Right lobe of liver (tissue), 6 donors: ENCODE results near the gene KIF3C. TPM values are rescaled to one million over a fixed set of nuclear protein-coding genes. Genes with fewer than 3 reads are reported as not detected.
"Not testable (repeated sequence)": the region's sequence is repeated elsewhere in the genome, so short reads cannot be mapped to it uniquely, and the experiment has no call there.

ENCODE experiments used
- ATAC-seq, 4 donors: fragments of 200-7000 bp; cut with Tn5 transposase; one replicate each; pipeline ENCODE4 v1.9.1; 2020; ENCODE audit warnings: mild to moderate bottlenecking in 4 of 4, moderate library complexity in 4 of 4
- DNase-seq, 3 donors: peaks; one replicate each; pipeline ENCODE4 v3.0.0-alpha.2; 2020
- H3K27ac ChIP-seq, 3 donors: fragments of 200-600 bp; one replicate each; pipeline ENCODE4 v1.8.0; 2022
- H3K27me3 ChIP-seq, 2 donors: fragments of 200-600 bp; one replicate each; pipeline ENCODE4 v1.8.0; 2022
- H3K36me3 ChIP-seq, 4 donors: fragments of 200-600 bp; sonication (generic) in 1 of 4; one replicate each; pipeline versions ENCODE4 v1.5.1 to v1.8.0; 2017 to 2022; ENCODE audit warnings: control low read depth in 1 of 4
- H3K4me1 ChIP-seq, 4 donors: fragments of 200-600 bp; sonication (generic) in 1 of 4; one replicate each; pipeline versions ENCODE4 v1.5.1 to v1.8.0; 2017 to 2022; ENCODE audit warnings: control low read depth in 1 of 4
- H3K4me3 ChIP-seq, 3 donors: fragments of 200-600 bp; one replicate each; pipeline ENCODE4 v1.8.0; 2022
- H3K9me3 ChIP-seq, 4 donors: fragments of 200-600 bp; sonication (generic) in 1 of 4; one replicate each; pipeline versions ENCODE4 v1.5.1 to v1.8.0; 2017 to 2022; ENCODE audit warnings: control low read depth in 1 of 4
- CTCF ChIP-seq, 4 donors: fragments of 200-600 bp in 3 of 4; fragments of 450-650 bp in 1 of 4; IDR thresholded peaks; one replicate each; pipeline versions ENCODE4 v1.5.1 to v1.8.0; 2016 to 2022; ENCODE audit warnings: antibody characterized with exemption in 4 of 4, mild to moderate bottlenecking in 2 of 4
- POLR2A ChIP-seq: fragments of 450-650 bp; IDR thresholded peaks from one replicate; pipeline ENCODE4 v1.6.1; 2017; ENCODE audit warnings: antibody characterized with exemption, mild to moderate bottlenecking
- WGBS: methylation state at CpG from one replicate; pipeline ENCODE4 v1.1.6; 2018; ENCODE audit warnings: low coverage, low lambda C conversion rate; ENCODE audit not compliant: insufficient coverage; ENCODE audit errors: missing lambda C conversion rate; 5-methylcytosine and 5-hydroxymethylcytosine counted together
- intact Hi-C, 2 donors: fragments of 100-400 bp; cut with DNase I; formaldehyde crosslinking; loops; one replicate each; pipeline versions ENCODE4 v1.11.2 to v1.14.1; 2022
- total RNA-seq, 6 experiments: library from RNA; depleted of rRNA in 2 of 6; stranded (reverse); fragments of >200 nt in 2 of 6; fragmentation: NEBNext Ultra II Directional in 3 of 6; extraction: Animal tissue kit (Norgen Biotek cat#: 25700) in 3 of 6; gene quantifications; one replicate each; pipeline versions ENCODE4 v1.1.0 to v1.2.4, GENCODE V29; 2016 to 2023
- donor health status: DM: no; HTN: yes; CAD: no.
- donor health status: DM: no; HTN: no; CAD: no.
- donor health status: DM: no; HTN: no; CAD: no.
- donor health status: DM: no; HTN: yes; CAD: no.
- donor health status: DM: no; HTN: yes; CAD: no.

KIF3C gene
- total RNA-seq, 6 experiments from 2014 or later = 0.88 to 2.2 (median 1.0) TPM

GRCh38 chr2:26018184-26019055, 36.1 kb upstream of the KIF3C start:
- DNase-seq (peak; percentile 85 to 90 (median 86)), ATAC-seq (peak; percentile 97 to 99 (median 98))
- WGBS = 26% methylated on average over 3 of the region's 3 CpGs
- no peaks in the 10 kb centered on the region for H3K36me3 ChIP-seq
- peak overlapping the region in 2 of 3 donors; percentile 21 to 64 for H3K27ac ChIP-seq
- H3K9me3 ChIP-seq = no peaks in the 10 kb centered on the region
- intact Hi-C loops = no loop called here
- H3K27me3 ChIP-seq = no peaks in the 10 kb centered on the region
- H3K4me1 ChIP-seq = peaks cover 0 to 16% (median 0%) of the 10 kb centered on the region in 4 donors
- H3K4me3 ChIP-seq = no peak overlapping the region
- TF ChIP-seq POLR2A (no peak), CTCF (IDR thresholded peaks at IDR 0.05) (no peak)

GRCh38 chr2:26017464-26018183, 35.3 kb upstream of the KIF3C start:
- intact Hi-C loops = no loop called here
- H3K27ac ChIP-seq = peak overlapping the region in 2 of 3 donors; percentile 21 to 64

GRCh38 chr2:26016706-26017045, 34.4 kb upstream of the KIF3C start:
- H3K27ac ChIP-seq, ATAC-seq, H3K27me3 ChIP-seq, H3K4me3 ChIP-seq, DNase-seq, H3K9me3 ChIP-seq, H3K36me3 ChIP-seq, intact Hi-C loops: not testable (repeated sequence)
- H3K4me1 ChIP-seq = peaks cover 0 to 29% (median 4%) of the 10 kb centered on the region in 4 donors
- 76% methylated on average over 3 of the region's 4 CpGs for WGBS

More at GRCh38 chr2:26017464-26018183, 35.3 kb upstream of the KIF3C start:
- Histone ChIP-seq H3K4me3 (no peak overlapping the region), H3K9me3 (no peaks in the 10 kb centered on the region), H3K4me1 (peaks cover 0 to 20% (median 2%) of the 10 kb centered on the region in 4 donors), H3K27me3 (no peaks in the 10 kb centered on the region), H3K36me3 (no peaks in the 10 kb centered on the region)
- TF ChIP-seq CTCF (IDR thresholded peaks at IDR 0.05) (no peak), POLR2A (no peak)
- no CpG with 5 or more reads among the region's 5 CpGs for WGBS
- ATAC-seq = no peak
- no peak for DNase-seq

- TF ChIP-seq POLR2A = no peak
- no peak for TF ChIP-seq CTCF (IDR thresholded peaks at IDR 0.05)
- Histone ChIP-seq H3K27ac (no peak overlapping the region), H3K9me3 (no peaks in the 10 kb centered on the region), H3K36me3 (no peaks in the 10 kb centered on the region), H3K4me3 (no peak overlapping the region), H3K4me1 (peaks cover 0 to 34% (median 4%) of the 10 kb centered on the region in 4 donors), H3K27me3 (no peaks in the 10 kb centered on the region)
- intact Hi-C loops = no loop called here
- DNase-seq = no peak
- 66% methylated on average over 12 of the region's 13 CpGs for WGBS
- ATAC-seq = no peak
Observed at GRCh38 chr2:26016012-26016705, 33.9 kb upstream of the KIF3C start.
